MM.1S (cell line): Measurements from ENCODE around the gene TLR6.

Experiments
- EZH2 ChIP-seq: fragments of 300-600 bp; sonication (generic); optimal IDR thresholded peaks from 2 replicates; pipeline ENCODE3; 2017; ENCODE audit warnings: low read depth, mild to moderate bottlenecking, antibody characterized with exemption, low read length, mixed read lengths
- EZH2phosphoT487 ChIP-seq: fragments of 300-600 bp; sonication (generic); IDR thresholded peaks from 2 replicates; pipeline ENCODE4 v1.6.1; 2018; ENCODE audit warnings: antibody characterized with exemption, low read length
- TF ChIP-seq, protein P1 (sequence below): fragments of 300-600 bp; sonication (generic); IDR thresholded peaks from 2 replicates; pipeline ENCODE4 v1.5.1; 2016; ENCODE audit warnings: antibody characterized with exemption, low read length, mixed read lengths

DNA sequence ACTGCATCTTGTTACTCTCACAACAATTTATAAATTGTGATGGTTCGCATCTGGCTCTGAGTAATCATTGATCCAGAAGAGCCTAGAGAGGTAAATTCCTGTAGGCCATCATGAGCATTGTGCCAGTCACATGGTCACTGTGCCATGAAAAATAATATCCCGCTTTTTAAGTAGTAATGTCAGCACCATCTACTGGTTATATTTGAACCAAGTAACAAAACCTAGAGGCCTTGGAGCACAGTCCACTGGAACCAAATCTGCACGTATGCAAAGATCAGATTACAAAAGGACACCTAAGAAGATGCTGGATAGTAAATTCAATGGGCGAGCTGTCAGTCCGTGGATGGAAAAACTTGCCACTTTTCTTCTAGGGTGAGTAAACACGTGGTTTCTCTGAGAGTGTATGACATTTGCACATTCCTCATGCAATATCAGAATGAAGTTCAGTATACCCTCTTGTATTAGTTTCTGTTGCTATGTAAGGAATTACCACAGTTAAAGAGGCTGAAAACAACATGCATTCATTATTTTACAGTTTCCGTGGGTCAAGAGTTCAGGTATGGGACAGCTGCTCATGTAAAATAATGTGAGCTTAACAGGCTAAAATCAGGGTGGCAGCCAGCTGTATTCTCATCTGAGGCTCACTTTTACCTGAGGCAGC, 37.8 kb upstream of the TLR6 start:
- TF ChIP-seq, protein P1, sequence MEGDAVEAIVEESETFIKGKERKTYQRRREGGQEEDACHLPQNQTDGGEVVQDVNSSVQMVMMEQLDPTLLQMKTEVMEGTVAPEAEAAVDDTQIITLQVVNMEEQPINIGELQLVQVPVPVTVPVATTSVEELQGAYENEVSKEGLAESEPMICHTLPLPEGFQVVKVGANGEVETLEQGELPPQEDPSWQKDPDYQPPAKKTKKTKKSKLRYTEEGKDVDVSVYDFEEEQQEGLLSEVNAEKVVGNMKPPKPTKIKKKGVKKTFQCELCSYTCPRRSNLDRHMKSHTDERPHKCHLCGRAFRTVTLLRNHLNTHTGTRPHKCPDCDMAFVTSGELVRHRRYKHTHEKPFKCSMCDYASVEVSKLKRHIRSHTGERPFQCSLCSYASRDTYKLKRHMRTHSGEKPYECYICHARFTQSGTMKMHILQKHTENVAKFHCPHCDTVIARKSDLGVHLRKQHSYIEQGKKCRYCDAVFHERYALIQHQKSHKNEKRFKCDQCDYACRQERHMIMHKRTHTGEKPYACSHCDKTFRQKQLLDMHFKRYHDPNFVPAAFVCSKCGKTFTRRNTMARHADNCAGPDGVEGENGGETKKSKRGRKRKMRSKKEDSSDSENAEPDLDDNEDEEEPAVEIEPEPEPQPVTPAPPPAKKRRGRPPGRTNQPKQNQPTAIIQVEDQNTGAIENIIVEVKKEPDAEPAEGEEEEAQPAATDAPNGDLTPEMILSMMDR = no peak
- TF ChIP-seq EZH2 (no peak), EZH2phosphoT487 (no peak)
